Hepatocyte (in vitro differentiated cells): ENCODE data around the gene TANGO2.

ENCODE experiments used
- CTCF ChIP-seq: fragments of 200-600 bp; sonication (generic); IDR thresholded peaks from 2 replicates; pipeline ENCODE4 v1.5.1; 2016; ENCODE audit warnings: antibody characterized with exemption, mild to moderate bottlenecking; ENCODE audit not compliant: poor library complexity
- EZH2 ChIP-seq: fragments of 200-600 bp; sonication (generic); IDR thresholded peaks from 2 replicates; pipeline ENCODE4 v1.6.1; 2016; ENCODE audit warnings: antibody characterized with exemption, mild to moderate bottlenecking, borderline replicate concordance
- EZH2phosphoT487 ChIP-seq: fragments of 200-600 bp; sonication (generic); IDR thresholded peaks from one replicate; pipeline ENCODE4 v1.6.1; 2018; ENCODE audit warnings: antibody characterized with exemption, mild to moderate bottlenecking, low read depth, moderate library complexity; ENCODE audit not compliant: unreplicated experiment, severe bottlenecking

GRCh38 chr22:20055144-20055543 is 34.2 kb downstream of the TANGO2 start:
- TF ChIP-seq CTCF (no peak), EZH2phosphoT487 (no peak), EZH2 (no peak)
